ENCODE results near the gene SRRT.
"Not testable (repeated sequence)": the region's sequence is repeated elsewhere in the genome, so short reads cannot be mapped to it uniquely, and the experiment has no call there.

The SRRT gene

GRCh38 chr7:100923616-100924015 is 48.7 kb downstream of the SRRT start:
- H3K4me3 ChIP-seq (ENCODE audit: low read depth, low read length), result not testable (repeated sequence)

GRCh38 chr7:100929808-100930174 is 54.9 kb downstream of the SRRT start:
- no peak overlapping the region for H3K4me3 ChIP-seq (ENCODE audit: low read depth, low read length)

- no peak overlapping the region for H3K4me3 ChIP-seq (ENCODE audit: low read depth, low read length)
Measured at GRCh38 chr7:100933734-100934133, 58.8 kb downstream of the SRRT start.

- not testable (repeated sequence) for H3K4me3 ChIP-seq (ENCODE audit: low read depth, low read length)
Measured at GRCh38 chr7:100935381-100935780, 60.5 kb downstream of the SRRT start.

- H3K4me3 ChIP-seq (ENCODE audit: low read depth, low read length), result not testable (repeated sequence)
Measured at GRCh38 chr7:100936167-100936566, 61.3 kb downstream of the SRRT start.
